Activated CD8-positive, alpha-beta T cell treated with anti-CD3 and anti-CD28 coated beads for 36 hours (primary cell): Measurements from ENCODE around the gene MIDN. TPM values are rescaled to one million over a fixed set of nuclear protein-coding genes. Genes with fewer than 3 reads are reported as not detected.
A peak's percentile ranks its signal among the peaks of the same experiment; 100 is the strongest.

Experiments used
- ATAC-seq: fragments of 200-7000 bp; cut with Tn5 transposase; one replicate; pipeline ENCODE4 v1.10.0; 2021; ENCODE audit warnings: mild to moderate bottlenecking, moderate library complexity
- CTCF ChIA-PET: fragments of 350-600 bp; sonication (Branson Sonifier 250); formaldehyde crosslinking; loops from one replicate; lab custom pipeline; 2021; ENCODE audit warnings: antibody characterized with exemption; lab: Charles Lee
- POLR2A ChIA-PET: fragments of 350-600 bp; sonication (Branson Sonifier 250); formaldehyde crosslinking; loops from one replicate; lab custom pipeline; 2021; ENCODE audit warnings: antibody characterized with exemption; lab: Charles Lee
- DNase-seq: peaks from one replicate; pipeline ENCODE4 v3.0.0-alpha.2; 2020
- H3K27ac Mint-ChIP-seq: one replicate; pipeline ENCODE4 v1.8.0; 2021; ENCODE audit warnings: mild to moderate bottlenecking, mixed read lengths
- H3K27me3 Mint-ChIP-seq: one replicate; pipeline ENCODE4 v1.8.0; 2021; ENCODE audit warnings: mixed read lengths
- H3K36me3 Mint-ChIP-seq: one replicate; pipeline ENCODE4 v1.8.0; 2021; ENCODE audit warnings: low read depth, mixed read lengths
- H3K4me1 Mint-ChIP-seq: one replicate; pipeline ENCODE4 v1.8.0; 2021; ENCODE audit warnings: low read depth, mixed read lengths
- H3K4me3 Mint-ChIP-seq: one replicate; pipeline ENCODE4 v1.8.0; 2021; ENCODE audit warnings: mild to moderate bottlenecking, moderate library complexity, mixed read lengths
- H3K9me3 Mint-ChIP-seq: one replicate; pipeline ENCODE4 v1.8.0; 2021; ENCODE audit warnings: mixed read lengths
- CTCF ChIP-seq: fragments of 200-600 bp; IDR thresholded peaks from one replicate; pipeline ENCODE4 v1.8.0; 2022; ENCODE audit warnings: antibody characterized with exemption, mild to moderate bottlenecking
- intact Hi-C: fragments of 100-400 bp; cut with micrococcal nuclease; formaldehyde crosslinking; loops from one replicate; pipeline ENCODE4 v1.10.0; 2022
- total RNA-seq, 2 experiments: library from RNA; stranded (reverse); gene quantifications; one replicate each; pipeline ENCODE4 v1.2.3, GENCODE V29; 2021

Gene MIDN
- total RNA-seq, 2 experiments from 2014 or later, result 41.1 to 43.9 TPM

GRCh38 chr19:1261798-1262622, 13.6 kb downstream of the MIDN start:
- POLR2A ChIA-PET, result interaction anchor here (0.7 to 2.6 kb wide), 11 partner anchors 9 to 176 kb away, joined by 3 to 9 read pairs (median 4); partner anchors contain the start of gene FAM174C
- peaks cover 26% of the 10 kb centered on the region for H3K36me3 Mint-ChIP-seq
- peak overlapping the region; percentile 93 for H3K27ac Mint-ChIP-seq
- H3K27me3 Mint-ChIP-seq, result no peaks in the 10 kb centered on the region
- peak overlapping the region; percentile 98 for H3K4me3 Mint-ChIP-seq
- CTCF ChIA-PET, result interaction anchor here (0.9 to 16.1 kb wide), 2 partner anchors 13 to 18 kb away, joined by 4 to 449 read pairs; partner anchors contain the start of gene ATP5F1D
- peak; percentile 7 for TF ChIP-seq CTCF
- intact Hi-C loops, result no loop called here
- no peaks in the 10 kb centered on the region for H3K9me3 Mint-ChIP-seq
- no peak for ATAC-seq
- peaks cover 55% of the 10 kb centered on the region for H3K4me1 Mint-ChIP-seq
- DNase-seq, result peak; percentile 55

- CTCF ChIA-PET, result interaction anchor here (0.9 to 16.1 kb wide), 3 partner anchors 10 to 19 kb away, joined by 4 to 449 read pairs (median 4); partner anchors contain the start of gene ATP5F1D
- ATAC-seq (no peak), DNase-seq (no peak)
- H3K27ac Mint-ChIP-seq, result peak overlapping the region; percentile 73
- H3K4me1 Mint-ChIP-seq, result peaks cover 57% of the 10 kb centered on the region
- peaks cover 22% of the 10 kb centered on the region for H3K36me3 Mint-ChIP-seq
- TF ChIP-seq CTCF, result no peak
- POLR2A ChIA-PET, result interaction anchor here (1.1 to 2.6 kb wide), 9 partner anchors 11 to 176 kb away, joined by 3 to 9 read pairs (median 4); partner anchors contain the start of gene FAM174C
- H3K9me3 Mint-ChIP-seq, result no peaks in the 10 kb centered on the region
- H3K4me3 Mint-ChIP-seq, result peak overlapping the region; percentile 98
- H3K27me3 Mint-ChIP-seq, result no peaks in the 10 kb centered on the region
- intact Hi-C loops, result no loop called here
Measured at GRCh38 chr19:1262623-1263123, 14.3 kb downstream of the MIDN start.

GRCh38 chr19:1263188-1263587, 14.8 kb downstream of the MIDN start:
- POLR2A ChIA-PET, result interaction anchor here (1.1 to 2.5 kb wide), 4 partner anchors 10 to 21 kb away, joined by 3 to 8 read pairs (median 4); partner anchors contain the start of gene FAM174C
- DNase-seq (no peak), ATAC-seq (no peak)
- intact Hi-C loops, result no loop called here
- Mint-ChIP-seq H3K4me3 (peak overlapping the region; percentile 98), H3K27me3 (no peaks in the 10 kb centered on the region), H3K9me3 (no peaks in the 10 kb centered on the region), H3K4me1 (peaks cover 57% of the 10 kb centered on the region), H3K36me3 (peaks cover 19% of the 10 kb centered on the region), H3K27ac (peak overlapping the region; percentile 73)
- TF ChIP-seq CTCF, result no peak
- CTCF ChIA-PET, result interaction anchor here (1.1 to 16.1 kb wide), 2 partner anchors 10 to 19 kb away, joined by 4 to 449 read pairs; partner anchors contain the start of gene ATP5F1D

- Mint-ChIP-seq H3K36me3 (peaks cover 16% of the 10 kb centered on the region), H3K9me3 (no peaks in the 10 kb centered on the region), H3K4me3 (no peak overlapping the region), H3K4me1 (peaks cover 51% of the 10 kb centered on the region), H3K27ac (peak overlapping the region; percentile 39), H3K27me3 (no peaks in the 10 kb centered on the region)
- ATAC-seq (no peak), DNase-seq (no peak)
- CTCF ChIA-PET, result interaction anchor here (16.1 kb wide), 1 partner anchor 21 kb away, joined by 449 read pairs; the partner anchor contains the start of gene ATP5F1D
- POLR2A ChIA-PET, result interaction anchor here (1.4 to 6.1 kb wide), 2 partner anchors 18 to 21 kb away, joined by 4 to 88 read pairs; no protein-coding TSS in a partner anchor
- intact Hi-C loops, result no loop called here
- no peak for TF ChIP-seq CTCF
Measured at GRCh38 chr19:1264801-1265614, 16.6 kb downstream of the MIDN start.
